ENCODE data around the gene GLI3.

The GLI3 gene

GRCh38 chr7:42070068-42070467, 166.9 kb downstream of the GLI3 start:
- no peak overlapping the region for H3K4me3 ChIP-seq (ENCODE audit: low read depth, low read length)
- TF ChIP-seq, protein P1, sequence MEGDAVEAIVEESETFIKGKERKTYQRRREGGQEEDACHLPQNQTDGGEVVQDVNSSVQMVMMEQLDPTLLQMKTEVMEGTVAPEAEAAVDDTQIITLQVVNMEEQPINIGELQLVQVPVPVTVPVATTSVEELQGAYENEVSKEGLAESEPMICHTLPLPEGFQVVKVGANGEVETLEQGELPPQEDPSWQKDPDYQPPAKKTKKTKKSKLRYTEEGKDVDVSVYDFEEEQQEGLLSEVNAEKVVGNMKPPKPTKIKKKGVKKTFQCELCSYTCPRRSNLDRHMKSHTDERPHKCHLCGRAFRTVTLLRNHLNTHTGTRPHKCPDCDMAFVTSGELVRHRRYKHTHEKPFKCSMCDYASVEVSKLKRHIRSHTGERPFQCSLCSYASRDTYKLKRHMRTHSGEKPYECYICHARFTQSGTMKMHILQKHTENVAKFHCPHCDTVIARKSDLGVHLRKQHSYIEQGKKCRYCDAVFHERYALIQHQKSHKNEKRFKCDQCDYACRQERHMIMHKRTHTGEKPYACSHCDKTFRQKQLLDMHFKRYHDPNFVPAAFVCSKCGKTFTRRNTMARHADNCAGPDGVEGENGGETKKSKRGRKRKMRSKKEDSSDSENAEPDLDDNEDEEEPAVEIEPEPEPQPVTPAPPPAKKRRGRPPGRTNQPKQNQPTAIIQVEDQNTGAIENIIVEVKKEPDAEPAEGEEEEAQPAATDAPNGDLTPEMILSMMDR (IDR thresholded peaks at IDR 0.05; ENCODE audit: borderline replicate concordance, insufficient read depth, low read depth, low read length): no peak

GRCh38 chr7:42069590-42069989, 167.4 kb downstream of the GLI3 start:
- TF ChIP-seq, protein P1 (IDR thresholded peaks at IDR 0.05; ENCODE audit: borderline replicate concordance, insufficient read depth, low read depth, low read length): no peak
- no peak overlapping the region for H3K4me3 ChIP-seq (ENCODE audit: low read depth, low read length)

GRCh38 chr7:42068554-42069280, 168.3 kb downstream of the GLI3 start:
- no peak overlapping the region for H3K4me3 ChIP-seq (ENCODE audit: low read depth, low read length)
- TF ChIP-seq, protein P1 (IDR thresholded peaks at IDR 0.05; ENCODE audit: borderline replicate concordance, insufficient read depth, low read depth, low read length): no peak

DNA sequence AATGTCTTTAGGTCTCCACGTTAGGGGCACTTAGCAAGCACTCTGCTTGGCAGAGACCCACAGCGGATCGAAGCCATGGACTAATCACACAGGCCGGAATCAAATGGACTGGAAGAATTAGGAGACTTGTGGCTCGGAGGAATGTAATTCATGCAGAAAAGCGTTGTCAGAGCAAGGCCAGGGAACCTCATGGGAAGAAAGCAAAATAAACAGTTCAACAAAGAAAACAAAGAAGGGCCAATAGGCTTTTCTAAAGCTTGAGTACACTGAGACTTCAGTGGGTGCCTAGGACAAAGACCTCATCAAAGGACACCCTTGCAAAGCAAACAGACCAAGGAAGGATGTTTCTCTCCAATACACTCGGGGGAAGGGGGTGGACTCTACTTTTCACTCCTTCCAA, 171.1 kb downstream of the GLI3 start:
- H3K4me3 ChIP-seq (ENCODE audit: low read depth, low read length): no peak overlapping the region
- TF ChIP-seq, protein P1 (IDR thresholded peaks at IDR 0.05; ENCODE audit: borderline replicate concordance, insufficient read depth, low read depth, low read length): no peak

DNA sequence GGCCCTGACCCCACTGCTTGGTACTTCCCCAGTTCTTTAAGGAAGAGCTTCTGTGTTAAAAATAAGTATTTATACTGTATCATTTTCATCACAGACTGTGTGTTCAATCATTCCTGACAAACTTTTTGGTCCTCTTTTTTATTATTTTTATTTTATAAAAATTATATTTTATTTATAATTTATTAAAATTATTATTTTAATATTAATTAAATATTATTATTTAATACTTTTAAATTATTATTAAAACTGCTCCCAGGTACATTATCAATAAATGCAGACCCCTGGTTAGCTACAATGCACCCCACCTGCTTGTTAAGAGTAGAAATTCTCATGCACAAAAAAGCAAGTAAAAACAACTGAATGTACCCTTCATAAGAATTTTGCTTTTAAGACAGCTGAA, 172.0 kb downstream of the GLI3 start:
- TF ChIP-seq, protein P1 (IDR thresholded peaks at IDR 0.05; ENCODE audit: borderline replicate concordance, insufficient read depth, low read depth, low read length): no peak
- no peak overlapping the region for H3K4me3 ChIP-seq (ENCODE audit: low read depth, low read length)

GRCh38 chr7:42064534-42064933, 172.5 kb downstream of the GLI3 start:
- TF ChIP-seq, protein P1 (IDR thresholded peaks at IDR 0.05; ENCODE audit: borderline replicate concordance, insufficient read depth, low read depth, low read length): no peak
- H3K4me3 ChIP-seq (ENCODE audit: low read depth, low read length): no peak overlapping the region

DNA sequence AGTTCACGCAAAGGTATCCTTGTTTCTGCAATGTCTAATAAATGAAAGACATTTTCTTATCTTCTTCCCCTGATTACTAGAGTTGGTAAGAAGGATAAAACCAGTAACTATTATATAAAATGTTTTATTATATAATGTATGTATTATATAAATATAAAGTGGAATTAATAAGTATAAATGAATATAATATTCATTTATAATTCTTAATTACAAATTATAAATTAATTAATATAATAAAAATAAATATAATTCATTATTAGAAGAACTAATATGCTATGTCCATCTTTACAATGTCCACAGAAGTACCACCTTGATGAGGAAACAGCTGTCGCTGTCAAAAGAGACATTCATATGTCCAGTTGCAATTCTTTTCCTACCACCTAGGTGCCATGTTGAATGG, 177.7 kb downstream of the GLI3 start:
- H3K4me3 ChIP-seq (ENCODE audit: low read depth, low read length): no peak overlapping the region
- TF ChIP-seq, protein P1 (IDR thresholded peaks at IDR 0.05; ENCODE audit: borderline replicate concordance, insufficient read depth, low read depth, low read length): no peak
